Astrocyte (in vitro differentiated cells and primary cell): ENCODE measurements around the gene OTUB2. TPM values are rescaled to one million over a fixed set of nuclear protein-coding genes. Genes with fewer than 3 reads are reported as not detected.

Source experiments
- DNase-seq: peaks from one replicate; pipeline ENCODE4 v3.0.0-alpha.2; 2010; ENCODE audit warnings: low read depth
- FAIRE-seq: peaks from 2 replicates; lab custom pipeline; 2011; peaks lifted over from hg19 to GRCh38; lab: Jason Lieb, UNC
- H2AFZ ChIP-seq: 2 replicates; pipeline ENCODE4 v1.6.0; 2012; ENCODE audit warnings: low read depth, low read length, inconsistent platforms
- H3K27ac ChIP-seq: 2 replicates; pipeline ENCODE4 v1.5.1; 2011; ENCODE audit warnings: low read depth, low read length, inconsistent platforms
- H3K27me3 ChIP-seq: 2 replicates; pipeline ENCODE4 v1.6.0; 2011; ENCODE audit warnings: low read length, inconsistent platforms; ENCODE audit not compliant: insufficient read depth
- H3K36me3 ChIP-seq: 2 replicates; pipeline ENCODE4 v1.5.1; 2011; ENCODE audit warnings: low read length, inconsistent platforms; ENCODE audit not compliant: insufficient read depth
- H3K4me1 ChIP-seq: 2 replicates; pipeline ENCODE4 v1.5.1; 2011; ENCODE audit warnings: low read length, inconsistent platforms; ENCODE audit not compliant: insufficient read depth
- H3K4me2 ChIP-seq: 2 replicates; pipeline ENCODE4 v1.6.0; 2012; ENCODE audit warnings: low read length, inconsistent platforms
- H3K4me3 ChIP-seq: 2 replicates; pipeline ENCODE4 v1.5.1; 2011; ENCODE audit warnings: low read depth, mild to moderate bottlenecking, low read length, inconsistent platforms; ENCODE audit not compliant: insufficient read depth
- H3K79me2 ChIP-seq: 2 replicates; pipeline ENCODE4 v1.6.0; 2012; ENCODE audit warnings: mild to moderate bottlenecking, low read length, inconsistent platforms; ENCODE audit not compliant: insufficient read depth
- H3K9ac ChIP-seq: 2 replicates; pipeline ENCODE4 v1.6.0; 2012; ENCODE audit warnings: mild to moderate bottlenecking, low read length, inconsistent platforms
- H3K9me3 ChIP-seq: 2 replicates; pipeline ENCODE4 v1.5.1; 2012; ENCODE audit warnings: low read depth, mild to moderate bottlenecking, low read length, inconsistent platforms; ENCODE audit not compliant: insufficient read depth
- H4K20me1 ChIP-seq: 2 replicates; pipeline ENCODE4 v1.6.0; 2012; ENCODE audit warnings: low read length, inconsistent platforms; ENCODE audit not compliant: insufficient read depth
- H3K27ac Mint-ChIP-seq: one replicate; pipeline ENCODE4 v1.8.0; 2021; ENCODE audit warnings: mild to moderate bottlenecking, mixed read lengths; ENCODE audit not compliant: unreplicated experiment
- H3K27me3 Mint-ChIP-seq: one replicate; pipeline ENCODE4 v1.8.0; 2021; ENCODE audit warnings: low read depth, mixed read lengths; ENCODE audit not compliant: unreplicated experiment
- H3K36me3 Mint-ChIP-seq: one replicate; pipeline ENCODE4 v1.8.0; 2021; ENCODE audit warnings: low read depth, mixed read lengths; ENCODE audit not compliant: unreplicated experiment
- H3K4me1 Mint-ChIP-seq: one replicate; pipeline ENCODE4 v1.8.0; 2021; ENCODE audit warnings: low read depth, mixed read lengths; ENCODE audit not compliant: unreplicated experiment
- H3K4me3 Mint-ChIP-seq: one replicate; pipeline ENCODE4 v1.8.0; 2021; ENCODE audit warnings: mild to moderate bottlenecking, moderate library complexity, mixed read lengths; ENCODE audit not compliant: unreplicated experiment
- H3K9me3 Mint-ChIP-seq: one replicate; pipeline ENCODE4 v1.8.0; 2021; ENCODE audit warnings: mild to moderate bottlenecking, mixed read lengths; ENCODE audit not compliant: unreplicated experiment
- EZH2 ChIP-seq: IDR thresholded peaks from 2 replicates; pipeline ENCODE4 v1.6.1; 2012; ENCODE audit warnings: mild to moderate bottlenecking, low read length, inconsistent platforms; ENCODE audit not compliant: insufficient read depth
- total RNA-seq: library from RNA; stranded (reverse); gene quantifications from 2 replicates; pipeline ENCODE4 v1.2.1, GENCODE V29; 2021
- TF ChIP-seq, protein P1 (sequence below): IDR thresholded peaks from 2 replicates; pipeline ENCODE4 v1.5.1; 2011; ENCODE audit warnings: low read depth, mild to moderate bottlenecking, inconsistent platforms, low read length, moderate library complexity; ENCODE audit not compliant: insufficient read depth

OTUB2 gene
- total RNA-seq, 1 donor from 2014 or later: 3.3 TPM

DNA sequence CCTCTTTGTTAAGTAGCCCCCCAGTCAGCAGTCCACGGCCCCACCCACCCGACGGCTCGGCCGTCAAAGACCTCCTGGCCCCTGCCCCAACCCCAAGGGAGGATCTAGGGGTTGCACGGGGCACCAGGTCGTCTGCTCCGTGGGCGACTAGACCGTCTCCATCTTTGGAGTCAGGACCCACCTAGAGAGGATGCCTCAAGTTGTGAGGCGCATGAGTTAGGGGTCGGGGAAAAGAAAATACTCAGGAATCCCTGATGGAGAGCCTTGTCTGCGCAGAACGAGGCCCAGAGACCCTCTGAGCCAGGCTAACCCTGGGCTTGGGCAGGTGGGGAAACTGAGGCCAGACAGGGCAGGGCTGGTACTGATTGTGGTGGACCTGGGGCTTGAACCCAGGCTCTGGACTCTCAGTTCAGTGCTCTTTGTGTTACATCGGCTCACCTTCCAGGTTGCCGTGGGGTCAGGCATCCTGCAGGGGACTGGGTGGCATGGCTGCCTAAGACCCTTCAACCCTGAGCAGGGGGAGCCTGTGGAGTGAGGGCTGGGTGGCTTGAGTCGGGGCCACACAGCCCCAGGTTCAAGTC, 839 bp downstream of the OTUB2 start:
- H3K4me1 ChIP-seq: peaks cover 26% of the 10 kb centered on the region
- H3K27ac Mint-ChIP-seq: no peak overlapping the region
- H3K27me3 ChIP-seq: no peaks in the 10 kb centered on the region
- H3K9me3 Mint-ChIP-seq: peaks cover 2% of the 10 kb centered on the region
- DNase-seq (no peak), FAIRE-seq (no peak)
- H3K27ac ChIP-seq: no peak overlapping the region
- TF ChIP-seq, protein P1, sequence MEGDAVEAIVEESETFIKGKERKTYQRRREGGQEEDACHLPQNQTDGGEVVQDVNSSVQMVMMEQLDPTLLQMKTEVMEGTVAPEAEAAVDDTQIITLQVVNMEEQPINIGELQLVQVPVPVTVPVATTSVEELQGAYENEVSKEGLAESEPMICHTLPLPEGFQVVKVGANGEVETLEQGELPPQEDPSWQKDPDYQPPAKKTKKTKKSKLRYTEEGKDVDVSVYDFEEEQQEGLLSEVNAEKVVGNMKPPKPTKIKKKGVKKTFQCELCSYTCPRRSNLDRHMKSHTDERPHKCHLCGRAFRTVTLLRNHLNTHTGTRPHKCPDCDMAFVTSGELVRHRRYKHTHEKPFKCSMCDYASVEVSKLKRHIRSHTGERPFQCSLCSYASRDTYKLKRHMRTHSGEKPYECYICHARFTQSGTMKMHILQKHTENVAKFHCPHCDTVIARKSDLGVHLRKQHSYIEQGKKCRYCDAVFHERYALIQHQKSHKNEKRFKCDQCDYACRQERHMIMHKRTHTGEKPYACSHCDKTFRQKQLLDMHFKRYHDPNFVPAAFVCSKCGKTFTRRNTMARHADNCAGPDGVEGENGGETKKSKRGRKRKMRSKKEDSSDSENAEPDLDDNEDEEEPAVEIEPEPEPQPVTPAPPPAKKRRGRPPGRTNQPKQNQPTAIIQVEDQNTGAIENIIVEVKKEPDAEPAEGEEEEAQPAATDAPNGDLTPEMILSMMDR: no peak
- TF ChIP-seq EZH2: no peak
- peaks cover 4% of the 10 kb centered on the region for H3K36me3 Mint-ChIP-seq
- H3K4me2 ChIP-seq: peak overlapping the region; percentile 70
- H3K79me2 ChIP-seq: no peaks in the 10 kb centered on the region
- H3K4me3 Mint-ChIP-seq: peak overlapping the region; percentile 74
- H3K27me3 Mint-ChIP-seq: peaks cover 4% of the 10 kb centered on the region
- H2AFZ ChIP-seq: no peak overlapping the region
- H3K36me3 ChIP-seq: no peaks in the 10 kb centered on the region
- H3K9ac ChIP-seq: peak overlapping the region; percentile 57
- H3K4me1 Mint-ChIP-seq: no peaks in the 10 kb centered on the region
- H4K20me1 ChIP-seq: no peaks in the 10 kb centered on the region
- H3K9me3 ChIP-seq: no peaks in the 10 kb centered on the region
- H3K4me3 ChIP-seq: peak overlapping the region; percentile 53

- Histone ChIP-seq H3K27ac (peak overlapping the region; percentile 19), H3K9ac (no peak overlapping the region), H2AFZ (no peak overlapping the region), H4K20me1 (no peaks in the 10 kb centered on the region), H3K79me2 (no peaks in the 10 kb centered on the region), H3K4me2 (peak overlapping the region; percentile 51), H3K36me3 (no peaks in the 10 kb centered on the region), H3K4me3 (no peak overlapping the region), H3K27me3 (no peaks in the 10 kb centered on the region), H3K4me1 (peaks cover 26% of the 10 kb centered on the region), H3K9me3 (no peaks in the 10 kb centered on the region)
- peaks cover 4% of the 10 kb centered on the region for H3K27me3 Mint-ChIP-seq
- H3K27ac Mint-ChIP-seq: no peak overlapping the region
- no peaks in the 10 kb centered on the region for H3K4me1 Mint-ChIP-seq
- H3K9me3 Mint-ChIP-seq: peaks cover 2% of the 10 kb centered on the region
- DNase-seq: no peak
- peak overlapping the region; percentile 74 for H3K4me3 Mint-ChIP-seq
- peaks cover 4% of the 10 kb centered on the region for H3K36me3 Mint-ChIP-seq
- TF ChIP-seq, protein P1: no peak
- TF ChIP-seq EZH2: no peak
- FAIRE-seq: no peak
Measured at GRCh38 chr14:94027566-94028449, 1.7 kb downstream of the OTUB2 start.
